Measurements from ENCODE around the gene TNKS1BP1.
"Not testable (repeated sequence)": the region's sequence is repeated elsewhere in the genome, so short reads cannot be mapped to it uniquely, and the experiment has no call there.

TNKS1BP1 gene

DNA sequence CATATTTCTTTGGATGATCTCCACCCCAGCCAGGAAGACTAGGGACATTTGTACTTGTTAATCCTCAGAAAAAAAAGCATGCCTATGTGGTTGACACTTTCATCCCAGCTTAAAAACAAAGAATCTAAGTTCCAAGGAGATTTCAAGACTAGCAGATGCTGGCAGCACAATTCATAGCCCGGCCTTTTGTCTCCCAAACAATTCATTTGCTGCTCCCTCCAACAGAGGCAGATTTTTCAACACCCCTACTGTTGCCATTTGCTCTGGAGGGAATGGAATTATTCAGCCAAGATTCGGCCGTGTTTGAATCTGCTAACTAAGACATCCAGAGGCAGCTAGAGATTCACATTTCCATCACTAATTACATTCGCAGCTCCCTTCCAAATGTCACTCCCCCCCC lies 28.7 kb upstream of the TNKS1BP1 start:
- no peak for DNase-seq (ENCODE audit: low read depth, low spot score)

DNA sequence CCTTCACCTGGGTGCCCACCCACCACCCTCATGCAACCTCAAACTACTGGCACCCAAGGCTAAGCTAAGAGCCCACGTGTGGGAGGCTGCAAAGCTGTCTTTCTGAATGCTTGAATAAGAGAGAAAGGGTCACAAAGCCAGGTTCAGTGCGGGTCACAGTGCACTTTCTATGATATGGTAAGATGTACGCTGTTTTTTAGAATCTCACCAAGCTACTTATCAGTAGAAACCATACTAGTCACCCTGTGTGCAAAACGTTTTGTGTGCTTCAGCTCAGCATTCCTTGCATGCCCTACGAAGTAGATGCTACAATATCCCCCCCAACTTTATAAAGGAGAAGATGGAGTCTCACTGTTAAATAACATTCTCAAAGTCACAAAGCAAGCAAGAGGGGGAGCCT lies 28.3 kb upstream of the TNKS1BP1 start:
- DNase-seq (ENCODE audit: low read depth, low spot score) = no peak

DNA sequence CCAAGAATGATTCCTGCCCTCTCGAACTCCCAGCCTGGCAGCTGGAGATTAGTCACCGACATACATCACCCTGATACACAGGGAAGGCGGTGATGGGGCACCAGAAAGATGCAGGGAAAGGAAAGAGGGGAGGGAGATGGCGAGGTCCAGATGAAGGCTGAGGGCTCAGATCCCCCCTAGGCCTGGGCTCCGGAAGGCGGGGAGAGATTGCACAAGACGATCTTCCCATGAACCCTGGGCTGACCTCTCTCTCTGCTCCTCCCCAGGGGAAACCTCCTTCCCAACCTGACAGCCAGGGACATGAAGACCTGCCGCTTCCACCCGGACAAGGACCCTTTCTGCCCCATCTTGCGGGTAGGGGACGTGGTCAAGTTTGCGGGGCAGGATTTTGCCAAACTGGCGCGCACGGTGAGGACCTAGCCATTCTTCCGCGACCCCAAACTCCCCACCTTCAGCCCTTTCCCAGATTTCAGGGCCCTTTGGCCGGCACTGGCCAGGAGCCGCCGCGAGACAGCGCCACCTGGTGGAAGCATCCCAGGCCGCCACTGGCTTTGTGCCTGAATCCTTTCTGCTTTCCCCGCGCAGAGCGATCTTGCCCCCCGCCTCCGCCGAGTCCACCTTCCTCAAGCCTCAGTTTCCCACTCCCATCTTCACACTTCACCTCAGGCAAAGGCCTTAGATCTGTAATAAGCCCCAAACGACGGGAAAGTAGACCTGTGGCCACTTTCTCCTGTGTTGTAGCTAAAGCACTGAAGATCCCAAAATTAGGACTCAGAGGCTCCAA lies 24.9 kb upstream of the TNKS1BP1 start:
- DNase-seq (ENCODE audit: low read depth, low spot score) = no peak

DNA sequence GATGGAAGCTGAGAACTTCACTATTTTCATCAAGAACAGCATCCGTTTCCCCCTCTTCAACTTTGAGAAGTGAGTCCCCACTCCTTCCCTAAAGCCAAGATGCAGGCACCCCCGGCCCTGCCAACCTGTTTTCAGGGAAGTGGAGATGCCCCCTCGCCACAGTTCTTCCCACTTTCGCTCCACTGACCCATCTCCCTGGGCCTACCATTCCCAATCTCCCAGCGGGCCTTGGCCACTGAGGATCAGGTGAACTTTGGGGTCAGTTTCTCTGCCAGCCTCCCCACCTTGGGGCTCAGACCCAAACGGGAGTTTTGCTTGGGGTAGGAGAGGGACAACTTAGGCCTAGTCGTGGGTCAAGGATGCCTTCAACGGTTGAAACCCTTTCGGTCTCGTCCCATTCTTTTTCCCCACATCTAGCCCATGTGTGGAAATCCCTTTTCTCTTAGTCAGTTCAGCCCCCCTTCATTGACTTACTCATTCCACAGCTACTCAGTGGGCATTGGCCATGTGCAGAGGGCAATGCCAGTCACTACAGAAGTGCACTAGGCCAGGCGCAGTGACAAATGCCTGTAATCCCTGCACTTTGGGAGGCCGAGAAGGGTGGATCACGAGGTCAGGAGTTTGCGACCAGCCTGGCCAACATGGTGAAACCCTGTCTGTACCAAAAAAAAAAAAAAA lies 24.0 kb upstream of the TNKS1BP1 start:
- no peak for DNase-seq (ENCODE audit: low read depth, low spot score)

DNA sequence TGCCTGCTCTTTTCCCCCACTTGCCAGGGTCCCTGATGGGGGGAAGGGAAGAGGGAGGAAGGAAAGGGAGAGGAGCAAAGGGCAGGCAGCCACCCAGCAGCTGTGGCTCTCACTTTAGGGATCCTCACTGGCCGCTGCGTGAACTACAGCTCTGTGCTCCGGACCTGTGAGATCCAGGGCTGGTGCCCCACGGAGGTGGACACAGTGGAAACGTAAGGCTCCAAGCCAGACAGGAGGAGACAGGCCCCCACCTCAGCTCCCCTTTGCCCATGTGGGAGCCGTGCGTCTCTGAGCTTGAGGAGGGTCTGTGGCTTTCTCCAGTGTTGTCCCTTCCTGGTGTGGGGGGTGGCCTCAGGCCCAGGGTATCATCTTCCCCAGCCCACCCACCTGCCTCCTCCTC lies 23.3 kb upstream of the TNKS1BP1 start:
- no peak for DNase-seq (ENCODE audit: low read depth, low spot score)

DNA sequence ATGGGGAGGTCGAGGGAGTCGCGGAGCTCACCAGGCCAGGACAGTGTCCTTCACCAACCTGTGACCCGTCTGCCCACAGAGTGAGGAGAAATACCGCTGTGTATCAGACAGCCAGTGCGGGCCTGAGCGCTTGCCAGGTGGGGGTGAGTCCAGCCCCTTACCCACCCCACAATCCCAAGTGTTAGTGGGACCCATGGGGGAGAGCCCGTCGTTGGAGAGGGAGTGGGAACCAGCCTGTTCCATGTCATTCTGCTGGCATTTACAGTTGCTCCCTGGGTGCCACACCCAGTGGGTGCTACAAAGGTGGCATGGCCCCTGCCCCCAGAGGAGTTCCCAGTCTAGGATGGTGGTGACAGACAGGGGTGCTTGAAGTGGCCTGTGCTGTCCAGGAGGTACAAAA lies 22.6 kb upstream of the TNKS1BP1 start:
- DNase-seq (ENCODE audit: low read depth, low spot score) = no peak

DNA sequence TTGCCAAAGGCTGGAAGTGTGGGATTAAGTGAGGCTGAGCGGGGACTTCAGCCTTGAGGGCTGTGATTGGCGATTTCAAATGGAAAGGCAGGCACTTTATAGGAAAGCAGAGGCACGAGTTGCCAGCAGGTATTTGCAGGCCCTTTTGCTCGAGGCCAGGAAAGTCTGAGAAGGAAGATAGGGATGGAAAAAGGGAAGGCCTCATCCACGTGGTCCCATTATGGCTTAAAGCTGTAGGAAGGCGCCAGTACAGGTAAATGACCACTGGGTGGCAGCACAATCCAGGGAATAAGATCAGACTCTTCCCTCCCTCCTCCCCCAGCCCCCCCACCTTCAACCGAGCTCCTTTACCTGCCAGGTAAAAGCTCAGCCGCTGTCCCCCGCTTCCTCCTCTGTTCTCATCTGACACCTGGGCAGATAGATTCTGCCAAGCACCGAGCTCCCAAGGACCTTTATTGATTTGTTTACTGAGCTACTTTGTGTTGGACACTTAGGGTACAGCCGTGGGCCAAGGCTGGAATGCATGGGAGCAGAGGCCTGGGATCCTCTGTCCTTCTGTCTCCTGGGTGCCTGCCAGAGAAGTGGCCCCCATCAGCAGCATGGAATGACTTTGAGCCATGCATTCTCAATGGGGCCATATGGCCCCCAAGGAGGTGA lies 20.9 kb upstream of the TNKS1BP1 start:
- DNase-seq (ENCODE audit: low read depth, low spot score) = no peak

DNA sequence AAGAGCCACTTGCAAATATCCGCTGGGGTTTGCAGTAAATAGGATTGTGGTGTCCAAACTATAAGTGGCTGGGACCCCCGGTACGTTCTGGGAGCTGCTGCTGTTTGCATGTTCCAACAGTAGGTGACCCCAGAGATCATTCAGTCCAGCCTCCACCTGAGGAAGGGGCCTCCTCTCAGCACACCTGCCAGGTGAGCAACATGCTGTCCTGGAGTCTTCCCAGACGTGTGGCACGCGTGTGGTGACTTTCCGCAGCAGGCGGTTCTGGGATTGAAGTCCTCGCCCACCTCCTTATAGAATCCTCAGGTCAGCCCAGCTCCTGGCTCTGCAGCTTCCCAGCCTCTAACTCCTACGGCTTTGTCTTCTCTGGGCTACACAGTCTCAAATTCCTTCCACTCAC lies 20.1 kb upstream of the TNKS1BP1 start:
- no peak for DNase-seq (ENCODE audit: low read depth, low spot score)

DNA sequence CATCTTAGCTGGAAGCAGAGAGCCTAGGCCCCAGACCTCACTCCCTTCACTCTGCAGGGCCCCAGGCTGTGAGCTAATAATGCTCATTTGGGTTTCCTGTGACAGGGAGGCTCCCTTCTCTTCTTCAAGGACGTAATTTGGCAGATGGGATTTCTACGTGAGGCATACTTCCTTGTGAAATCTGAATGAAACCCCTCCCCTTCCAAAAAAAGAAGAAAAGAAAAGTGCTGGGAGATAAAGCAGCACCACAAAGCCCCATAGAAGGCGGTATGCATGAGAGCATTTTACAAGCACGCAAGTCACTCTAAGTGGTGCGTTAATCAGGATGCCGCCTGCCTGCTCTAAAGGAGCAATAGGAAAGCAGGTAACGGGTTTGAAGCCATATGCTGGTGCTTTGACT lies 19.1 kb upstream of the TNKS1BP1 start:
- no peak for DNase-seq (ENCODE audit: low read depth, low spot score)

DNA sequence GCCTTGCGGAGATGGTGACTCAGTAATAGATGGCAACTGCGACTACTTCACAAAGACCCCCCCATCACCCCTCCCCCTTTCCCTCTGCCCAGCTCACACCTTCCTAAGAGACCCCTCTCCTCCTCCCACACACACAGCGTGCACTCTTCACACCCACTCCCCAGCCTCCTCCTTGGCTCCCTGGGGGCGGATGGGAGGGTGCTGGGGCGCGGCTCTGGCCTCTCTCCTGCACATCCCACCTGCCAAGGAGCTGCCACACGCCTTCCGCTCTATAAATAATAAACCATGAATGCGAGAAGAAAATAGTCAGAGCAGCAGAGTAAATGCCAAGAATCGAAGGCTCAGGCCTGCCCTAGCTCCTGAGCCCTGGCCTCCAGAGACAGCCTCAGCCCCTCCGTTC lies 17.9 kb upstream of the TNKS1BP1 start:
- DNase-seq (ENCODE audit: low read depth, low spot score) = no peak

DNA sequence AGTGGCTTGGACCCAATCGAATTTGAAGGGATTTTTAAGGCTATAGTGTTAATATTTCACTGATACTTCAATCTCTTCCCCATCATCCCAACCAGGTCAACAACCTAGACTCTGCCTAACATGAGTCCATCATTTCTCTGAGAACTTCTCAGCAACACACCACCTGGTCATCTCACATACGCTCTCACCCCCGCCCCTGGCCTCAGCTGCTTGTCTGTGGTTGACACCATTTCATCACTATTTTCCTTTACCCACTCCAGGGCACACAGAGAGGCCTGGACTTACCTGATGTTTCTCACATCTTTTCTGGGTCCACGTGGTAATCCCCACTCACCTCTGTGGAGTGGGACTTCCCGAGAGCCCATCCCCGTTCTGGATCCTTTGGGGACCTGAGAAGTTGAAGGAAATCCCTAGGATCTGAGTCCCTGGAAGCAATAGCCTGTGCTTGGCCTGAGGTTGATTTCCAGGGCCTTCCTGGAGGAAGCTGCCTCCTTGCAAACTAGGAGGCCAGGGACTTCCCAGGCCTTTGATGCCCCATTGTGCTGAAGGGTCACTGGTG lies 16.6 kb upstream of the TNKS1BP1 start:
- DNase-seq (ENCODE audit: low read depth, low spot score) = no peak

DNA sequence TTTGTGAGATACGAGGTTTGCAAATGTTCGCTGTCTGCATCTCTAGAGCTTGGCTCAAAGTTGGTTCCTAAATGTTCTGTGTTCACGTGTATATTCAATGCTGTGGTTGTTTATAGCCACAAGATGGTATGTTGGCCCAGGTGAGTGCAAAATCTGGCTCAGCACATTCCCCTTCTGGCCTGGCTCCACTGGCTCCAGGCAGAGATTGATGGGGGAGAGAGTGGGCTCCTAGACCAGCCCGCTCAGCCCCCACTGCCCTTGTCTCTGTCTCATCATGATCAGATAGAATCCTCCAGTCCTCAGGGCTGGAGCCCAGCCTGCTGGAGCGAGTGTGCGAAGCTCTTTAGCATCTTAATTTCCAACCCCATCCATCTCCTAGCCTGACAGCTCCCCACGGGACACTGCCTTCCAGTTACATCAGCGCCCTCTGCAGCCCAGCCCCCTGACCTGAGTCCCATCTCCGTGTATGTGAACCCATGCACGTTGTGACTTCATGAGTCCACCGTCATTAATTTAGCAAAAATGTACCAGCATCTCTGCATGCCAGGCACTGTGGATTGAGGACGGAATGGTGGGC lies 15.4 kb upstream of the TNKS1BP1 start:
- no peak for DNase-seq (ENCODE audit: low read depth, low spot score)

DNA sequence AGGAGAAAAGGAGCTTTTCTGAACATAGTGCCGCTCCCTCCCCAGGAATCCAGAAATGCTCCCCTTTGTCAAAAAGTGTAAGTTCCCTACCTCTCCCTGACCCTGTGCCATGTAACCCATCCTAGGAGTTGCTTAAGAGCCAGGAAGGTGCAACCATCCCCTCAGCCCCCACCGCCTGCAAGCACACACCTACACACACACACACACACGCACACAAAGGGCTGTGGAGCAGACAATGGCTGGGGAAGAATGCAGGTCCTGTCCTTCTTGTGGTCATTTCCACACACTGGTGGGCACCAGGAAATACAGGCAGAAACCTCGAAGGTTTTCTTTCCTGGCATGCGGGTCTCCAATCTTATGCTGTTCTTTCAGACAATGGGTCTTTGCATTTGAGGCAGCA lies 14.6 kb upstream of the TNKS1BP1 start:
- DNase-seq (ENCODE audit: low read depth, low spot score) = no peak

DNA sequence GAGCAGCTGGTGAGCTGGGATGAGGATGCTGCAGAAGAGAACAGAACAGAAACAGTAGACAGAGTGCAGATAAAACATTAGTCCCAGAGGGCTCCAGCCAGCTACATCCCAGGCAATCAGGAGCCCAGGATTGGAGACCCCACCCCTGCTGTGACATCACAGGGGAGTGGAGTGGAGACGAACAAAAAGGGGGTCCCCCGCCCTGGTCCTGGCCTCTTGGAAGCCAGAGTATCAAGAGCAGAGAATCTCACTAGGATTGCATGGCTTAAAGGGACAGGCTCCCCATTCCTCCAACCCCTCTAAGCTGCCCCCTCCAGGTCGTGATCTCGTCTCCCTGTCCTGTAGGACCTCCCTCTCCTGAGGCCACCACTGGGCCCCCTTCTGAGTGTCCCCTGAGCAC lies 13.4 kb upstream of the TNKS1BP1 start, which contains the start of gene P2RX3:
Gene P2RX3, plus strand, starts transcription at position 211 of the 400 bp plus-strand sequence. CDS start 199 bp downstream, outside the sequence.
- DNase-seq (ENCODE audit: low read depth, low spot score) = no peak

DNA sequence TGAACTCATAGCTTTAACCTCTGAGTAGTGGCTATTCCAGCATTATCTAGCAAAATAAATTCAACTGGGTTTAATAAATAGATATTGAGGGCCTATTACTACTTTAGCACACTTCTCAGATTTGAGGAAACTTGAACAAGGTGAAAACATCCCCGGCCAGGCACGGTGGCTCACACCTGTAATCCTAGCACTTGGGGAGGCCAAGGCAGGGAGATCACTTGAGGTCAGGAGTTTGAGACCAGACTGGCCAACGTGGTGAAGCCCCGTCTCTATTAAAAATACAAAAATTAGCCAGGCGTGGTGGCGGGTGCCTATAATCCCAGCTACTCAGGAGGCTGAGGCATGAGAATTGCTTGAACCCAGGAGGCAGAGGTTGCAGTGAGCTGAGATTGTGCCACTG lies 12.1 kb upstream of the TNKS1BP1 start:
- not testable (repeated sequence) for DNase-seq (ENCODE audit: low read depth, low spot score)

DNA sequence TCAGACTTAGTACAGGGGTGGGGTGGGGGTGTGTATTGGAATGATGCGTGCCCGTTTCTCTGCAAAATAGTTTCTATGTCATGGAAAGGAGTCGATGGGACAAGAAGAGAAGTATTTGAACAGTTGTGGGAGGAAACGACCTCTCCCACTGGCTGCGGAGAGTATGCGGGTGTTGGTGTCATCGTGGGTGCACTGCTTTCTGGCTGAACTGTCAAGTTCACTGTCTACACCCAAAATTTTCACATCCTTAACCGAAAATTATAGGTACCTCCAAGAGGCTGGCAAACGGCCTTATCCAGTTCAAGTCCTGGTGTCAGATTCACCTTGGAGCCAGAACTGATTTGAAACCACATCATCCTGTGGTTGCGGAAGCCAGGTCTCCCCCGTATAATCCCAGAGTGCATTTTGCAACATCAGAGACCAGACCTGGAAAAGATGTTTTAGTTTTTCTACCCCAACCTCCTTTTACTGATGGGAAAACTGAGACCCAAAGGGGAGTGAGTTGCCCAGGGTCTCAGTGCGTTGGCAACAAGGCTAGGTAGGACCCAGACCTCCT lies 11.4 kb upstream of the TNKS1BP1 start:
- no peak for DNase-seq (ENCODE audit: low read depth, low spot score)

DNA sequence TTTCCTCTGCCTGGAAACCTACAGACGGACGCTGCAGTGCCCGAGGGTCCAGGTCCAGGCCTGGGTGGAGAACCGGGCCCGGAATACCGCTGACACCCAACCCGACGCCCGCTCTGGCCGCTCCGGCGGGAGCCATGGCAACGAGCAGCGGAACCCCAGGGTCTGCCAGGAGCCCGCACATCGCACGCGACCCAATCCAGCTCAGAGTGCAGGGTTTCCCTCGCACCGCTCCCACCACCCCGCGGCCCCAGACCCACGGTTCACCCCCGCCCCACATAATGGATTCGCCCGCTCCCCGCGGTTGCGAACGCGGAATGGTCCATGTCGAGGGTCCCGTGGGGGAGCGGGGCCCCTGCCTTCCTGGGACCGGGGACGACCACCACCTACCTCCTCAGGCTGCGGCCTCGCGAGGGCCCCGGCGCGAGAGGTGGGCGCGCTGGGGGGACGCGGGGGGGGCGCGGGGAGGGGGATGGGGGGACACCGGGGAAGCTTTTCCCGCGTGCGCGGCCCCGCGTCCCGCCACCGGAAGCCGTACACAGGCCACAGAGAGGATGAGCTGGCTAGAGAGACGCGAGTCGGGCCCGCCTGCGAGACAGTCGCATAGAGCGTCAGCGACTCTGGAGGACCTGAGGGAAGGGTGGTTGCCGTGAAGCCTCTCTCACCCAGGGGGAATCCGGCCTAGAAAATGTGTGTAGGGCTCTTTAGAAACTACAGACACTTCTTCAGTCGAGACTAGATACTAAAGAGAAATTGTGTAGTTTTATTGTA lies 10.8 kb upstream of the TNKS1BP1 start, which contains the start of gene SSRP1:
Gene SSRP1, minus strand, starts transcription at position 550 of the 768 bp plus-strand sequence. CDS start 771 bp downstream, outside the sequence.
- DNase-seq (ENCODE audit: low read depth, low spot score) = no peak

DNA sequence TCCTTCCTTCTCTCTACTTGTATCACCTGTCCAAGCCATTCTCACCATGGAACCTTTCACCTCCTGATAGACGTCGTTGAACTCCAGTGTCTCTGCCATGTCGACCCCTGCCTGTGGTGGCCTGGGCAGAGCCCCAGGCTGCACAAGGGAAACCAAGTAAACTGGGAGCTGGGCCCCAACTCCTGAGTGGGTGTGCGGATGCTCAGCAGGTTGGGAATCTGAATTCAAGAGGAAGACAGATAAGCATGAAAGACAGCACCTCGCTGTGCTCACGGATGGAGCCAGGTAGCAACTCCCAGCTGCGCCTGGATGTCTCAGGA lies 10.2 kb upstream of the TNKS1BP1 start:
- DNase-seq (ENCODE audit: low read depth, low spot score) = no peak

DNA sequence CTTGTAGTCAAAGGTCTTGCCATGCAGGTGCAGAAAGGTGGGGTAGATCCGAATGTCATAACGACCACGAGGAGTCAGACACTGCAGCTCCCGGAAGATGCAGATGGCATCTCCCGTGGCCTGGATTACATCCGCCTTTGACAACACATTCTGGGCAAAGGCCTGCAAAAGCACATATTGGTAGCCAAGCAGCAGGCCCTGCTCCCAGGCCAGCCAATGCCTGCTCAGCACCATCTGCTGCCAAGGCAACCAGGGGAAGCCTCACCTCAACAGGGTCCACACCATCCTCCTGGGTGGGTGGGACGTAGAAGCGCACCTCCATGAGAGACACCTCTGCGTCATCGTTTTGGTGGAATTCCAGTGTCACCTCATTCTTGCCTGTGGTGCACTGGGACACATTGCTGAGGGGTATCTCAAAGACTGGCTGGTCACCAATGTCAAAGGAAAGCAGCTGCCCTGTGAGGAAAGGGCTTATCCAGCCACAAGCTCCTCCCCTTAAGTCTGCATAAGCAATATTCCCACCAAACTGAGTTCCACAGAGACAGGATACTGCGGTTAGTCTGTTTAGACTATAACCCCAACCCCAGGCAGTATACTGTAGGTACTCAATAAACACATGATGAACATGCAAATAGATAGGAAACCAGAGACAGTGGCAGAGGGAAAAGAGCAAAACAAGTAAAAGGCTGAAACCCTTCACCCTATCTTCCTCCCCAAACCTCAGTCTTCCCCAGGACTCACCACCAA lies 8.1 kb upstream of the TNKS1BP1 start:
- no peak for DNase-seq (ENCODE audit: low read depth, low spot score)

DNA sequence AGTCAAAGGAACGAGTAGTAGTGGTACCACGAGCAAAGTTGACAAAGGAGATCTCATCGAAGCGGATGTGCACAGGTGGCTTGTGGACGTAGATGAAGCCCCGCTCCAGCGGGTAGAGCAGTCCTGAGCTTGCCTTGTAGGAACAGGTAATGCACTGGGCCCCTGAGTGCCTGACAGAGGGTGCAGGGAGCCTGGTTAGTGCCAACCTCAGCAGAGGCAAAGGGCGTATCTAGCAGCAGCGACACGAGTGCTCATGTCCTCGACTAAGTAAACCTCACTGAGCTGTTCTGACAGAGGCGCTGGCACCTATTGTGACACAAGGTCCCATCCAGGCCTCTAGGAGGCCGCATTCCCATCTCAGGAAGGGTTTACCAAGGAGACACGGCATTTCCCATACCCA lies 7.0 kb upstream of the TNKS1BP1 start:
- no peak for DNase-seq (ENCODE audit: low read depth, low spot score)

All from brain pericyte (primary cell).